SJSA1 (cell line): ENCODE data around the gene SHISA7. TPM values are rescaled to one million over a fixed set of nuclear protein-coding genes. Genes with fewer than 3 reads are reported as not detected.
A peak's percentile ranks its signal among the peaks of the same experiment; 100 is the strongest.
"Not testable (repeated sequence)": the region's sequence is repeated elsewhere in the genome, so short reads cannot be mapped to it uniquely, and the experiment has no call there.

ENCODE experiments used
- DNase-seq, 2 experiments: peaks; one replicate each; pipeline ENCODE4 v3.0.0-alpha.2; 2015 to 2020; ENCODE audit warnings: low spot score in 2 of 2, low read depth in 1 of 2
- H3K27ac ChIP-seq: fragments of 250-450 bp; sonication (Bioruptor Pico); 2 replicates; pipeline ENCODE4 v1.5.1; 2020; ENCODE audit warnings: mild to moderate bottlenecking, moderate library complexity
- H3K27me3 ChIP-seq: fragments of 250-450 bp; sonication (Bioruptor Pico); replicated peaks from 2 replicates; pipeline ENCODE4 v1.5.1; 2020; ENCODE audit warnings: mild to moderate bottlenecking, moderate library complexity
- H3K36me3 ChIP-seq: fragments of 250-450 bp; sonication (Bioruptor Pico); 2 replicates; pipeline ENCODE4 v1.5.1; 2020; ENCODE audit warnings: mild to moderate bottlenecking
- H3K4me1 ChIP-seq: fragments of 250-450 bp; sonication (Bioruptor Pico); replicated peaks from 2 replicates; pipeline ENCODE4 v1.6.1; 2021; ENCODE audit warnings: mild to moderate bottlenecking
- H3K4me3 ChIP-seq: fragments of 250-450 bp; sonication (Bioruptor Pico); 2 replicates; pipeline ENCODE4 v1.5.1; 2020; ENCODE audit warnings: mild to moderate bottlenecking
- H3K9me3 ChIP-seq: fragments of 250-450 bp; sonication (Bioruptor Pico); replicated peaks from 2 replicates; pipeline ENCODE4 v1.5.1; 2020; ENCODE audit warnings: mild to moderate bottlenecking
- total RNA-seq: library from RNA; depleted of rRNA; stranded (reverse); fragments of >200 nt; shearing (Covaris generic); gene quantifications from 2 replicates; pipeline ENCODE4 v1.2.3, GENCODE V29; 2014

SHISA7 gene
- total RNA-seq, 1 experiment from 2014 or later: not detected

GRCh38 chr19:55440411-55441105 lies 2.5 kb downstream of the SHISA7 start:
- H3K27me3 ChIP-seq: peaks cover 51% of the 10 kb centered on the region
- H3K4me3 ChIP-seq: no peak overlapping the region
- H3K27ac ChIP-seq: no peak overlapping the region
- peaks cover 5% of the 10 kb centered on the region; the same call in 1 of the 2 replicates for H3K9me3 ChIP-seq
- no peak for DNase-seq
- H3K4me1 ChIP-seq: peaks cover 7% of the 10 kb centered on the region; the same call in 1 of the 2 replicates
- H3K36me3 ChIP-seq: no peaks in the 10 kb centered on the region

GRCh38 chr19:55439052-55439451 lies 4.0 kb downstream of the SHISA7 start:
- H3K9me3 ChIP-seq: peaks cover 5% of the 10 kb centered on the region; the same call in 1 of the 2 replicates
- DNase-seq: no peak
- H3K27me3 ChIP-seq: peaks cover 39% of the 10 kb centered on the region
- H3K4me1 ChIP-seq: peaks cover 7% of the 10 kb centered on the region; the same call in 1 of the 2 replicates
- H3K27ac ChIP-seq: no peak overlapping the region
- no peaks in the 10 kb centered on the region for H3K36me3 ChIP-seq
- H3K4me3 ChIP-seq: no peak overlapping the region

DNA sequence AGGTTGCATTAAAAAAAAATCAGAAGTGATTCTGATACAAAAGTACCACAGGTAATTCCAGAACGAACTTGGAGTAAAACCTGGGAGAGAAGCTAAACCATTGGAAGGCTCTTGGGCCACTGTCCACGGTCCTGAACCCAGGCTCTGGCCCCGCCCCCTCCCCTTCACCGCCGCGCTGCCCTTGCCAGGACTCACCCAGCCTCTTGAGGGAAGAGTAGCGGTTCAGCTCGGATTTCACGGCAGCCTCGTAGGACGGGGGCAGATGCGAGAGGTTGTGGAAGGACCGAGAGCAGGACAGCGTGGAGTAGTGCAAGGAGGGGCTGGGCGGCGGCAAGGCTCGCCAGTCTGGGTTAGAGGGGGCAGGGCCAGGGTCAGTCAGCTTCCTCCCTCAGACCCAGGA lies 5.7 kb downstream of the SHISA7 start:
- H3K9me3 ChIP-seq: peaks cover 6% of the 10 kb centered on the region
- DNase-seq: peak in 1 of 2 experiments; percentile 53
- H3K27me3 ChIP-seq: peaks cover 36% of the 10 kb centered on the region
- no peak overlapping the region for H3K27ac ChIP-seq
- H3K4me3 ChIP-seq: no peak overlapping the region
- no peaks in the 10 kb centered on the region for H3K36me3 ChIP-seq
- peaks cover 7% of the 10 kb centered on the region; the same call in 1 of the 2 replicates for H3K4me1 ChIP-seq

GRCh38 chr19:55436847-55437246 lies 6.3 kb downstream of the SHISA7 start:
- H3K4me1 ChIP-seq: peaks cover 7% of the 10 kb centered on the region; the same call in 1 of the 2 replicates
- peaks cover 10% of the 10 kb centered on the region for H3K9me3 ChIP-seq
- H3K4me3 ChIP-seq: no peak overlapping the region
- H3K27me3 ChIP-seq: peaks cover 33% of the 10 kb centered on the region
- DNase-seq: no peak
- H3K27ac ChIP-seq: no peak overlapping the region
- H3K36me3 ChIP-seq: no peaks in the 10 kb centered on the region

- H3K4me1 ChIP-seq: no peaks in the 10 kb centered on the region
- no peaks in the 10 kb centered on the region for H3K36me3 ChIP-seq
- H3K27me3 ChIP-seq: peaks cover 15% of the 10 kb centered on the region
- peaks cover 5% of the 10 kb centered on the region; the same call in 1 of the 2 replicates for H3K9me3 ChIP-seq
- H3K27ac ChIP-seq: no peak overlapping the region
- H3K4me3 ChIP-seq: no peak overlapping the region
- no peak for DNase-seq
These were observed 8.1 kb downstream of the SHISA7 start for GRCh38 chr19:55435020-55435419.

- Histone ChIP-seq H3K36me3 (no peaks in the 10 kb centered on the region), H3K4me1 (no peaks in the 10 kb centered on the region), H3K4me3 (no peak overlapping the region), H3K27ac (no peak overlapping the region), H3K9me3 (peaks cover 5% of the 10 kb centered on the region; the same call in 1 of the 2 replicates), H3K27me3 (peaks cover 13% of the 10 kb centered on the region; the same call in 1 of the 2 replicates)
- no peak for DNase-seq
These were observed 8.7 kb downstream of the SHISA7 start for GRCh38 chr19:55434356-55434919.

DNA sequence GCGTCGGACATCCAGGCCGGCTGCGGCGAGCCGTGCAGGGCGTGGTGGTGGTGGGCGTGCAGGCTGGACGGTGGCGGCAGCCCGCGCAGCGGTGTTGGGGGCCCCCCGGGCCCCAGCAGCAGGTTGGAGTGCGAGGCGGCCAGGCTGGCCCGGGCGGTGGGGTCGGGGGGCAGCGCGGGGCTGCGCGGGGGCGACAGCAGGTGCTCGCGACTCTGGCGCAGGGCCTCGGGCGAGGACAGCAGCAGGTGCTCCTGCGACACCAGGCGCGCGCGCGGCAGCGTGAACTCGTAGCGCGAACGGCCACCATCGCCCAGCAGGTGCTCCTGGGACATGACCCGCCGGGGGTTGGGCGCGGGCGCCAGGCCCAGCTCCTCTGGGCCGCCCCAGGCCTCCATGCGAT lies 9.8 kb downstream of the SHISA7 start:
- H3K4me3 ChIP-seq: no peak overlapping the region
- no peak overlapping the region for H3K27ac ChIP-seq
- peaks cover 10% of the 10 kb centered on the region; the same call in 1 of the 2 replicates for H3K27me3 ChIP-seq
- no peak for DNase-seq
- H3K9me3 ChIP-seq: peaks cover 5% of the 10 kb centered on the region; the same call in 1 of the 2 replicates
- H3K4me1 ChIP-seq: no peaks in the 10 kb centered on the region
- no peaks in the 10 kb centered on the region for H3K36me3 ChIP-seq

DNA sequence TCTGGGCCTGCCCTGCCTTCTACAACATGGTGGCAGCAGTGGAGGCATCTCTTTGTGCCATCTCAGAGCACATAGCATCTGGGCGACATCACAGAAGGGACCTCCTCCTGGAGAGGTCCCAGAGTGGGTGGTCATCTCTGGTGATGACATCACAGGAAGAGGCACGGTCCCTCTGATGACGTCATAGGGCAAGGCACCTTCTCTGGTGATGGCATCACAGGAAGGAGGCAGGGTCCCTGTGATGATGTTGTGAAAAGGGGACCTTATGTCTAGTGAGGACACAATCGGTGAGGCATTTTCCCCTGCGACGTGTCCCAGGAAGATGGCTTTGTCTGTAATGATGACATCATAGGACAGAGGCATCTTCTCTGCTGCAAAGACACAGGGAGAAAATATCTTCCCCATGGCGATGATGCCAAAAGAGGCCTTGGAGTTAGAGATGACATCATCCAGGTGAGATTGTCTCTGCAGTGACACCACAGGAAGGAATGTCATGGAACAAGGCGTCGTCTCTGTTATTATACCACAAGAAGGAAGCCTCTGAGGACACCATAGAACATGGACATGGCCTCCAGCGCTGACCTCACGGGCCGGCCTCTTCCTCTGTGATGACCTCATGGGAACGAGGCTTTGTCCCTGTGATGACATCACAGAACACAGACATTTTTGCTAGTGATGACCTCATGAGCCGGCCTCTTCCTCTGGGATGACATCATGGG lies 10.7 kb downstream of the SHISA7 start:
- DNase-seq: no peak
- Histone ChIP-seq H3K4me3 (no peak overlapping the region), H3K9me3 (peaks cover 5% of the 10 kb centered on the region; the same call in 1 of the 2 replicates), H3K27ac (no peak overlapping the region), H3K36me3 (no peaks in the 10 kb centered on the region), H3K27me3 (peaks cover 10% of the 10 kb centered on the region; the same call in 1 of the 2 replicates), H3K4me1 (no peaks in the 10 kb centered on the region)

DNA sequence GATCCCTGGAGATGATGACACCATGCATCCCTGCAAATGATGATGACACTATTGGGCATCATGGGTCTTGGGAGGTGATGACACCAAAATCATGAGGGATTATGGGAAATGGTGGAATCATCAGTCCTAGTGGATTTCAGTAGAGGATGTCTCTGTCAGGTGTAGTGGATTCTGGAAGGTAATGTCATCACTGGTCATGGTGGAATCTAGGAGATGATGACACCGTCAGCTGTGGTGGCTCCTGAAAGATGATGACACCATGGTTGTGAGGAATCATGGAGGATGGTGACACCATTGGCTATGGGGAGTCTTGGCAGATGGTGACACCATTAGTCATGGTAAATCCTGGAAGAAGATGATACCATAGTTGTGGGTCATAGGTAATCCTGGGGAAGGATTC lies 11.9 kb downstream of the SHISA7 start:
- H3K36me3 ChIP-seq: no peaks in the 10 kb centered on the region
- no peak overlapping the region for H3K4me3 ChIP-seq
- no peak overlapping the region for H3K27ac ChIP-seq
- peaks cover 10% of the 10 kb centered on the region; the same call in 1 of the 2 replicates for H3K27me3 ChIP-seq
- peaks cover 5% of the 10 kb centered on the region; the same call in 1 of the 2 replicates for H3K9me3 ChIP-seq
- no peak for DNase-seq
- no peaks in the 10 kb centered on the region for H3K4me1 ChIP-seq

- no peaks in the 10 kb centered on the region for H3K36me3 ChIP-seq
- H3K27ac ChIP-seq: no peak overlapping the region
- DNase-seq: no peak
- no peak overlapping the region for H3K4me3 ChIP-seq
- no peaks in the 10 kb centered on the region for H3K4me1 ChIP-seq
- no peaks in the 10 kb centered on the region for H3K9me3 ChIP-seq
- H3K27me3 ChIP-seq: peaks cover 20% of the 10 kb centered on the region
These were observed 17.1 kb downstream of the SHISA7 start for GRCh38 chr19:55426042-55426441.

GRCh38 chr19:55424518-55424917 lies 18.6 kb downstream of the SHISA7 start:
- no peaks in the 10 kb centered on the region for H3K9me3 ChIP-seq
- no peaks in the 10 kb centered on the region for H3K4me1 ChIP-seq
- H3K4me3 ChIP-seq: no peak overlapping the region
- no peaks in the 10 kb centered on the region for H3K36me3 ChIP-seq
- DNase-seq: no peak
- H3K27me3 ChIP-seq: peaks cover 25% of the 10 kb centered on the region
- H3K27ac ChIP-seq: no peak overlapping the region

- no peaks in the 10 kb centered on the region for H3K36me3 ChIP-seq
- H3K4me1 ChIP-seq: no peaks in the 10 kb centered on the region
- no peaks in the 10 kb centered on the region for H3K9me3 ChIP-seq
- H3K27me3 ChIP-seq: peaks cover 25% of the 10 kb centered on the region
- no peak for DNase-seq
- H3K4me3 ChIP-seq: no peak overlapping the region
- H3K27ac ChIP-seq: no peak overlapping the region
These were observed 19.7 kb downstream of the SHISA7 start for GRCh38 chr19:55423225-55424005.

- not testable (repeated sequence) for H3K4me1 ChIP-seq, H3K4me3 ChIP-seq, H3K9me3 ChIP-seq, H3K36me3 ChIP-seq, DNase-seq, H3K27ac ChIP-seq
- H3K27me3 ChIP-seq: peaks cover 25% of the 10 kb centered on the region
These were observed 21.8 kb downstream of the SHISA7 start for GRCh38 chr19:55421281-55421680.
